GM18861 (cell line): ENCODE measurements around the gene EBP.

Experiments used
- ATAC-seq: cut with Tn5 transposase; IDR thresholded peaks from one replicate; pipeline ENCODE4 v1.9.1; 2021; ENCODE audit not compliant: unreplicated experiment

The EBP gene

GRCh38 chrX:48574270-48575266 is 53.0 kb downstream of the EBP start, which contains the start of gene RBM3:
RBM3 (plus strand) TSS chrX:48574484; CDS start chrX:48575181, 697 bp downstream.
- ATAC-seq, result peak; percentile 71

- ATAC-seq, result no peak
Measured at GRCh38 chrX:48575642-48576041, 54.0 kb downstream of the EBP start.

GRCh38 chrX:48576108-48576507 is 54.5 kb downstream of the EBP start:
- no peak for ATAC-seq
